GM23338 (cell line): Measurements from ENCODE around the gene CHAD. TPM values are rescaled to one million over a fixed set of nuclear protein-coding genes. Genes with fewer than 3 reads are reported as not detected.

ENCODE experiments used
- ATAC-seq: fragments of 200-7000 bp; cut with Tn5 transposase; 3 replicates; pipeline ENCODE4 v1.9.1; 2020
- DNase-seq: peaks from one replicate; pipeline ENCODE4 v3.0.0-alpha.2; 2015; ENCODE audit warnings: low spot score
- H2AFZ ChIP-seq: fragments of 200-600 bp; sonication (generic); 2 replicates; pipeline ENCODE4 v1.8.0; 2016; ENCODE audit warnings: antibody characterized with exemption, mild to moderate bottlenecking, moderate library complexity
- H3F3A ChIP-seq: fragments of 200-600 bp; sonication (generic); replicated peaks from 2 replicates; pipeline ENCODE4 v1.8.0; 2017; ENCODE audit warnings: antibody characterized with exemption, mixed run types, low read depth
- H3K27ac ChIP-seq: fragments of 200-600 bp; sonication (generic); 2 replicates; pipeline ENCODE4 v1.6.1; 2016; ENCODE audit warnings: low read depth
- H3K27me3 ChIP-seq: fragments of 200-600 bp; sonication (generic); 2 replicates; pipeline ENCODE4 v1.8.0; 2016; ENCODE audit warnings: mild to moderate bottlenecking, mixed run types, moderate library complexity; ENCODE audit not compliant: insufficient read depth
- H3K36me3 ChIP-seq: fragments of 200-600 bp; sonication (generic); 2 replicates; pipeline ENCODE4 v1.8.0; 2016; ENCODE audit warnings: mild to moderate bottlenecking; ENCODE audit not compliant: insufficient read depth
- H3K4me1 ChIP-seq: fragments of 200-600 bp; sonication (generic); 2 replicates; pipeline ENCODE4 v1.8.0; 2016; ENCODE audit warnings: mild to moderate bottlenecking, moderate library complexity; ENCODE audit not compliant: insufficient read depth
- H3K4me2 ChIP-seq: fragments of 200-600 bp; sonication (generic); 2 replicates; pipeline ENCODE4 v1.7.1; 2017; ENCODE audit warnings: mixed run types
- H3K4me3 ChIP-seq: fragments of 200-600 bp; sonication (generic); 2 replicates; pipeline ENCODE4 v1.6.1; 2016; ENCODE audit warnings: mixed run types
- H3K79me2 ChIP-seq: fragments of 200-600 bp; sonication (generic); replicated peaks from 2 replicates; pipeline ENCODE4 v1.8.0; 2017; ENCODE audit warnings: mild to moderate bottlenecking; ENCODE audit not compliant: insufficient read depth
- H3K9me2 ChIP-seq: fragments of 200-600 bp; sonication (generic); 2 replicates; pipeline ENCODE4 v1.8.0; 2017; ENCODE audit not compliant: insufficient read depth
- H4K20me1 ChIP-seq: fragments of 200-600 bp; sonication (generic); replicated peaks from 2 replicates; pipeline ENCODE4 v1.8.0; 2017; ENCODE audit warnings: mild to moderate bottlenecking; ENCODE audit not compliant: insufficient read depth
- H3K27ac Mint-ChIP-seq: 2 replicates; pipeline ENCODE4 v1.8.0; 2020; ENCODE audit warnings: inconsistent platforms, mild to moderate bottlenecking, moderate library complexity, mixed read lengths
- H3K27me3 Mint-ChIP-seq: 3 replicates; pipeline ENCODE4 v1.8.0; 2022; ENCODE audit warnings: low read depth, mild to moderate bottlenecking, moderate library complexity, mixed read lengths, inconsistent platforms; ENCODE audit not compliant: insufficient read depth, poor library complexity
- H3K36me3 Mint-ChIP-seq: 3 replicates; pipeline ENCODE4 v1.8.0; 2021; ENCODE audit warnings: low read depth, mild to moderate bottlenecking, inconsistent platforms, moderate library complexity, mixed read lengths
- H3K4me1 Mint-ChIP-seq: 3 replicates; pipeline ENCODE4 v1.8.0; 2020; ENCODE audit warnings: mild to moderate bottlenecking, inconsistent platforms, mixed read lengths
- H3K4me3 Mint-ChIP-seq: 3 replicates; pipeline ENCODE4 v1.8.0; 2021; ENCODE audit warnings: moderate library complexity, mild to moderate bottlenecking, inconsistent platforms, mixed read lengths
- H3K9me3 Mint-ChIP-seq: 3 replicates; pipeline ENCODE4 v1.8.0; 2020; ENCODE audit warnings: moderate library complexity, mild to moderate bottlenecking, inconsistent platforms, mixed read lengths
- CTCF ChIP-seq, 2 experiments: fragments of 200-600 bp in 1 of 2; sonication (generic) in 1 of 2; conservative IDR thresholded peaks; 2 replicates each; pipeline versions ENCODE4 v1.5.1 to v1.6.1; 2016 to 2017; ENCODE audit warnings: antibody characterized with exemption in 2 of 2, low read depth in 2 of 2, mild to moderate bottlenecking in 2 of 2, moderate library complexity in 1 of 2
- EZH2phosphoT487 ChIP-seq: fragments of 200-600 bp; sonication (generic); IDR thresholded peaks from one replicate; pipeline ENCODE4 v1.8.1; 2018; ENCODE audit warnings: antibody characterized with exemption; ENCODE audit not compliant: unreplicated experiment
- JUNB ChIP-seq: IDR thresholded peaks from one replicate; pipeline ENCODE4 v1.6.1; 2016; ENCODE audit warnings: antibody characterized with exemption; ENCODE audit not compliant: unreplicated experiment
- NANOG ChIP-seq: IDR thresholded peaks from 2 replicates; pipeline ENCODE4 v1.6.1; 2016; ENCODE audit warnings: antibody characterized with exemption, borderline replicate concordance
- POLR2AphosphoS5 ChIP-seq: IDR thresholded peaks from 2 replicates; pipeline ENCODE4 v1.6.1; 2016; ENCODE audit warnings: antibody characterized with exemption, low read depth
- STAT1 ChIP-seq: IDR thresholded peaks from one replicate; pipeline ENCODE4 v1.6.1; 2016; ENCODE audit warnings: antibody characterized with exemption; ENCODE audit not compliant: unreplicated experiment
- ZNF114 ChIP-seq: fragments of 250-450 bp; sonication (Bioruptor Pico); IDR thresholded peaks from 2 replicates; pipeline ENCODE4 v1.5.0; 2020; ENCODE audit warnings: mild to moderate bottlenecking, moderate library complexity
- polyA plus RNA-seq: library from polyadenylated mRNA; unstranded; fragments of >200 nt; fragmentation: Nextera tagmentation; extraction: Ambion mirVana; gene quantifications from 2 replicates; pipeline ENCODE4 v1.2.1, GENCODE V29; 2016
- total RNA-seq: library from RNA; depleted of rRNA; stranded (reverse); fragments of >200 nt; shearing (Covaris generic); gene quantifications from 2 replicates; pipeline ENCODE4 v1.2.3, GENCODE V29; 2014

The CHAD gene
- total and polyA plus RNA-seq, 2 experiments from 2014 or later = 0.18 TPM; not detected in 1

GRCh38 chr17:50425682-50426471 lies 42.8 kb downstream of the CHAD start, which contains the start of gene ACSF2:
Gene ACSF2, plus strand, starts transcription at chr17:50426218. Its CDS starts 44 bp downstream, at chr17:50426262.
- Histone ChIP-seq H3F3A (peaks cover 7% of the 10 kb centered on the region; the same call in 1 of the 2 replicates), H2AFZ (peak within 1 kb of the TSS; percentile 99), H3K9me2 (no peaks in the 10 kb centered on the region), H3K79me2 (peaks cover 5% of the 10 kb centered on the region), H4K20me1 (no peaks in the 10 kb centered on the region), H3K36me3 (no peaks in the 10 kb centered on the region), H3K4me1 (peaks cover 18% of the 10 kb centered on the region), H3K27ac (peak within 1 kb of the TSS; percentile 47), H3K27me3 (peaks cover 13% of the 10 kb centered on the region; the same call in 1 of the 2 replicates), H3K4me3 (peak within 1 kb of the TSS; percentile 84), H3K4me2 (peak within 1 kb of the TSS; percentile 94)
- ATAC-seq (peak; percentile 69), DNase-seq (peak; percentile 71)
- Mint-ChIP-seq H3K27ac (peak within 1 kb of the TSS; percentile 19; the same call in 1 of the 2 replicates), H3K4me1 (peaks cover 24% of the 10 kb centered on the region), H3K9me3 (no peaks in the 10 kb centered on the region; the same call in 1 of the 3 replicates), H3K27me3 (peaks cover 13% of the 10 kb centered on the region), H3K4me3 (peak within 1 kb of the TSS; percentile 81), H3K36me3 (no peaks in the 10 kb centered on the region)
- TF ChIP-seq POLR2AphosphoS5 = peak; percentile 66; the same call in 1 of the 2 replicates
- no peak for TF ChIP-seq EZH2phosphoT487

GRCh38 chr17:50424996-50425681 lies 43.5 kb downstream of the CHAD start:
- H3K27ac Mint-ChIP-seq = no peak overlapping the region
- H3K4me3 Mint-ChIP-seq = peak overlapping the region; percentile 80

GRCh38 chr17:50424246-50424995 lies 44.3 kb downstream of the CHAD start:
- no peak for DNase-seq
- Mint-ChIP-seq H3K36me3 (peaks cover 1% of the 10 kb centered on the region; the same call in 1 of the 3 replicates), H3K4me3 (0 out of 3 replicates have a peak overlapping the region, but pooled peaks have one; percentile 26), H3K9me3 (peaks cover 13% of the 10 kb centered on the region), H3K27ac (no peak overlapping the region), H3K27me3 (peaks cover 13% of the 10 kb centered on the region), H3K4me1 (peaks cover 24% of the 10 kb centered on the region)
- Histone ChIP-seq H3K27me3 (peaks cover 13% of the 10 kb centered on the region; the same call in 1 of the 2 replicates), H4K20me1 (no peaks in the 10 kb centered on the region), H3K4me2 (no peak overlapping the region), H2AFZ (no peak overlapping the region), H3K4me1 (peaks cover 18% of the 10 kb centered on the region), H3F3A (peaks cover 7% of the 10 kb centered on the region; the same call in 1 of the 2 replicates), H3K9me2 (no peaks in the 10 kb centered on the region), H3K27ac (no peak overlapping the region), H3K4me3 (no peak overlapping the region), H3K79me2 (peaks cover 5% of the 10 kb centered on the region), H3K36me3 (no peaks in the 10 kb centered on the region)
- no peak for ATAC-seq
- TF ChIP-seq CTCF (conservative IDR thresholded peaks at IDR 0.05; ENCODE audit: low read depth in 2 of 2) (no peak), JUNB (no peak), ZNF114 (CRISPR knock-in tag) (no peak), STAT1 (no peak)

More at GRCh38 chr17:50424996-50425681, 43.5 kb downstream of the CHAD start:
- Histone ChIP-seq H3K4me3 (peak overlapping the region; percentile 84), H3K4me1 (peaks cover 18% of the 10 kb centered on the region), H3K27ac (no peak overlapping the region), H3K36me3 (no peaks in the 10 kb centered on the region), H3F3A (peaks cover 7% of the 10 kb centered on the region; the same call in 1 of the 2 replicates), H3K27me3 (peaks cover 13% of the 10 kb centered on the region; the same call in 1 of the 2 replicates), H3K9me2 (no peaks in the 10 kb centered on the region), H2AFZ (peak overlapping the region; percentile 99; the same call in 1 of the 2 replicates), H3K79me2 (peaks cover 5% of the 10 kb centered on the region), H3K4me2 (peak overlapping the region; percentile 94), H4K20me1 (no peaks in the 10 kb centered on the region)
- peaks cover 5% of the 10 kb centered on the region for H3K9me3 Mint-ChIP-seq
- H3K36me3 Mint-ChIP-seq = no peaks in the 10 kb centered on the region
- peaks cover 24% of the 10 kb centered on the region for H3K4me1 Mint-ChIP-seq
- DNase-seq = no peak
- no peak for TF ChIP-seq NANOG
- ATAC-seq = no peak
- peaks cover 13% of the 10 kb centered on the region for H3K27me3 Mint-ChIP-seq
